IPS-18a (cell line): ENCODE measurements around the gene PRR15.
"Not testable (repeated sequence)": the region's sequence is repeated elsewhere in the genome, so short reads cannot be mapped to it uniquely, and the experiment has no call there.

Source experiments
- H3K27ac ChIP-seq: one replicate; pipeline ENCODE4 v1.5.1; 2013; ENCODE audit warnings: low read length
- H3K27me3 ChIP-seq: one replicate; pipeline ENCODE4 v1.6.1; 2013; ENCODE audit warnings: mild to moderate bottlenecking, low read length; ENCODE audit not compliant: control insufficient read depth, insufficient read depth
- H3K36me3 ChIP-seq: one replicate; pipeline ENCODE4 v1.6.1; 2013; ENCODE audit warnings: low read depth, low read length; ENCODE audit not compliant: control insufficient read depth
- H3K4me1 ChIP-seq: one replicate; pipeline ENCODE4 v1.6.1; 2013; ENCODE audit warnings: low read depth, low read length; ENCODE audit not compliant: control insufficient read depth
- H3K4me3 ChIP-seq: one replicate; pipeline ENCODE4 v1.5.1; 2013; ENCODE audit warnings: low read length
- H3K9ac ChIP-seq: one replicate; pipeline ENCODE4 v1.6.1; 2013; ENCODE audit warnings: mild to moderate bottlenecking, low read length, moderate library complexity
- H3K9me3 ChIP-seq: one replicate; pipeline ENCODE4 v1.6.1; 2013; ENCODE audit warnings: low read depth, low read length; ENCODE audit not compliant: control insufficient read depth

Gene PRR15, protein sequence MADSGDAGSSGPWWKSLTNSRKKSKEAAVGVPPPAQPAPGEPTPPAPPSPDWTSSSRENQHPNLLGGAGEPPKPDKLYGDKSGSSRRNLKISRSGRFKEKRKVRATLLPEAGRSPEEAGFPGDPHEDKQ

DNA sequence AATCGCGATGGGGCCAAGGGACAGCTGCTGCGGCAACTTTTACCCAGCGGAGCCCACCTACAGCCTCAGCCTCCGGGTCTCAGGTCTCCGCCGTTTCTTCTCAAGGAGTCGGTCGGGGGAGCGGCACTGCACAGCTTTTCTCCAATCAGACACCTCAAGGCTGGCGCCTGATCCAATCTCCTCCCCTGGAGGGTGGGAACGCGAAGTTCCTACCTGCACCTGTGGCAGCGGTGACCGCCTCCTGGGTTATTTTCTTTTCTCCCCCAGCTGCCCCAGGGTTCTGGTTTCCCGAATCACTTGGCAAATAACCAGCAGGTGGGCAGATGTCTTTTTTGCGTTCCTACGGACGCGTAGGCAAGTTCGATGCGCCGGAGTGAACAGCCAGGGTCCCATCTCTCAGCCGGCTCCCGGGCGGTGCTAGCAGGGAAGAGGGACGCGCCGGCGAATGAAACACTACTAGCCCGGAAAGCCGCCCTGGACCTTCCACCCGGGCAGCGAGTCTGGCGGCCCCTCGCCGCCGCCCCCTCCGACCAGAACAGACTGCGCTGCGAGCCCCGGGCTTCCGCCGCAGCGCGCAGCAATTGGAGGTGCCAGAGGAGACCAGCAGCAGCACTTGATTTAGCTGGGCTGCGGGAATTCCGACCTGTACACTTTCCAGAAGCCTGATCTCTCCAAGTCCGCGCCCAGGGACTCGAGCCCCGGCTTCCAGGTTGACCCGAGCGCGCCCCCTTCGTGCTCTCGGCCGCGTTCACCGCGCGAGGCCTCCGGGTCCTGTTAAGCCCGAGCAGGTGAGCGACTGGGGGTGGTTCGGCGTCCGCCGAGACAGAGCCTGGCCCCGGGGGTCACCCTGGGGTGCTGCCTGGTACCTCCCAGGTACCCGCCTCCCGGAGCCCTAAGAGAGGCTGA lies at the start of gene PRR15:
Gene PRR15, plus strand, starts transcription at position 246 of the 906 bp plus-strand sequence. CDS start 2,495 bp downstream, outside the sequence.
- Histone ChIP-seq H3K4me1 (peaks cover 16% of the 10 kb centered on the region), H3K4me3 (peak within 1 kb of the TSS; percentile 92), H3K36me3 (no peaks in the 10 kb centered on the region), H3K27ac (no peak within 1 kb of the TSS), H3K9me3 (no peaks in the 10 kb centered on the region), H3K9ac (peak within 1 kb of the TSS; percentile 53), H3K27me3 (peaks cover 58% of the 10 kb centered on the region)

DNA sequence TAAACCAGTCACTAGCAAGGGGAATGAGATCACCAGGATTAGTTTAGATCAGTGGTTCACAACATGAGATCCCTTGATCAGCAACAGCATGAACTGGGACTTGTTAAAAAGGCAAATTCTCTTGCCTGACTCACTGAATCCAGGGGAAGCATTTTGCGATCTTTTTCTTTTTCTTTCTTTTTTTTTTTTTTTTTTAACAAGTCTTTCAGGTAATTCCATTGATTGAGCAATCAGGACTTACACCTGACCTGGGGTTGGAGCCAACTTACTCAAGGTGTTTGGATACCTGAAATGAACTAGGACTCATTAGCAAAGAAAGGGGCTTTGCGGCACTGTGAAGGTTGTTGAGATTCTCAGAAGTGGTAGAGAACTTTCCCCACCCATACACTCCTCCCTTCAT lies 47.1 kb upstream of the PRR15 start:
- H3K36me3 ChIP-seq, result no peaks in the 10 kb centered on the region
- H3K9ac ChIP-seq, result no peak overlapping the region
- H3K27me3 ChIP-seq, result no peaks in the 10 kb centered on the region
- H3K4me3 ChIP-seq, result no peak overlapping the region
- no peak overlapping the region for H3K27ac ChIP-seq
- no peaks in the 10 kb centered on the region for H3K4me1 ChIP-seq
- H3K9me3 ChIP-seq, result no peaks in the 10 kb centered on the region

DNA sequence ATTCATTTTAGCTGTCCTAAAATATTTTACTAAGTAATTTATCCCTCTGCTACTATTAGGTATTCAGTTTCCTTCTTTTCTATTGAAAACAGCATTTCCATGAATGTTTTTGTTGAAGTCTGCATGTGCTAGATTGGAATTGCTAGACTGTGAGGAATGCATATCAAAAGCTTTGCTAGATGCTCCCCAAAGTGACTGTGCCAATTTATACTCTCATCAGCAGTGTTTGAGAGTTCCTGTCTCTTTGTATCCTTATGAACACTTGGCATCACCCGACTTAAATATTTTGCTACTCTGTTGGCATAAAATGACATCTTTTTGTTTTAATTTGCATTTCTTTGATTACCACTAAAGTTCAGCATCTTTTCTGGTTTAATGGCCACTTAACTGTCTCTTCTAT lies 45.0 kb upstream of the PRR15 start:
- H3K4me3 ChIP-seq, result no peak overlapping the region

DNA sequence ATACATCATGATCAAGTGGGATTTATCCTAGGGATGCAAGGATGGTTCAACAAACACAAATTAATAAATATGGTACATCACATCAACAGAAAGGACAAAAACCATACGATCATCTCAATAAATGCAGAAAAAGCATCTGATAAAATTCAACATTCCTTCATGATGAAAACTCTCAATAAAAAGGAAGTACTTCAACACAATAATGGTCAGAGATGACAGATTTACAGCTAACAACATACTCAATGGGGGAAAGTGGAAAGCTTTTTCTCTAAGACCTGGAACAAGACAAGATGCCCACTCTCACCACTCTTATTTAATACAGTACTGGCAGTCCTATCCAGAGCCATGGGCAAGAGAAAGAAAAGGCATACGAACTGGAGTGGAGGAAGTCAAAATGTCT lies 39.9 kb upstream of the PRR15 start:
- Histone ChIP-seq H3K9ac (no peak overlapping the region), H3K4me1 (no peaks in the 10 kb centered on the region), H3K4me3 (no peak overlapping the region), H3K27me3 (no peaks in the 10 kb centered on the region), H3K36me3 (no peaks in the 10 kb centered on the region), H3K9me3 (no peaks in the 10 kb centered on the region), H3K27ac (no peak overlapping the region)

More for the DNA sequence above, 45.0 kb upstream of the PRR15 start:
- Histone ChIP-seq H3K4me1 (no peaks in the 10 kb centered on the region), H3K36me3 (no peaks in the 10 kb centered on the region), H3K27ac (no peak overlapping the region), H3K9ac (no peak overlapping the region), H3K27me3 (no peaks in the 10 kb centered on the region), H3K9me3 (no peaks in the 10 kb centered on the region)

DNA sequence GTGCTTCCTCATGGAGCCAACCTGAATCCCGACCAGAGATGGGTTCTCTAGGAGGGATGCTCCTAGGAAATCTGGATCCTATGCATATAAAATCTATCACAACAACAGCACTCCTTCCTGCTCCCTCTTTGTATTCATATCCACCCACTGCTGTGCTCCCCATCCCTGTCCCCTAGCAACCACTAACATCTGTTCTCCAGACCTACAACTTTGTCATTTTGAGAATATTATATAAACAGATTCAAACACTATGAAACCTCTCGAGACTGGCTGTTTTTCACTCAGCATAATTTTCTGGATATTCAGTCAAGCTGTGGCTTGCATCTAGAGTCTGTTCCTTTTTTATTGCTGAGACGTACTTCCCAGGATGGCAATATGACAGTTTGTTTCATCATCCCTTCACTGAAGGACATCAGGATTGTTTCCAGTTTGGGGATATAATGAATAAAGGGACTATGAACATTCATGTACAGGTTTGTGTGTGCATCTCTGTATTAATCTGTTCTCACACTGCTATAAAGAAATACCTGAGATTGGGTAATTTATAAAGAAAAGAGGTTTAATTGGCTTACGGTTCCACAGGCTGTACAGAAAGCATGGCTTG lies 36.0 kb upstream of the PRR15 start:
- no peaks in the 10 kb centered on the region for H3K4me1 ChIP-seq
- no peak overlapping the region for H3K9ac ChIP-seq
- H3K9me3 ChIP-seq, result no peaks in the 10 kb centered on the region
- no peak overlapping the region for H3K4me3 ChIP-seq
- no peaks in the 10 kb centered on the region for H3K36me3 ChIP-seq
- H3K27ac ChIP-seq, result no peak overlapping the region
- H3K27me3 ChIP-seq, result no peaks in the 10 kb centered on the region

DNA sequence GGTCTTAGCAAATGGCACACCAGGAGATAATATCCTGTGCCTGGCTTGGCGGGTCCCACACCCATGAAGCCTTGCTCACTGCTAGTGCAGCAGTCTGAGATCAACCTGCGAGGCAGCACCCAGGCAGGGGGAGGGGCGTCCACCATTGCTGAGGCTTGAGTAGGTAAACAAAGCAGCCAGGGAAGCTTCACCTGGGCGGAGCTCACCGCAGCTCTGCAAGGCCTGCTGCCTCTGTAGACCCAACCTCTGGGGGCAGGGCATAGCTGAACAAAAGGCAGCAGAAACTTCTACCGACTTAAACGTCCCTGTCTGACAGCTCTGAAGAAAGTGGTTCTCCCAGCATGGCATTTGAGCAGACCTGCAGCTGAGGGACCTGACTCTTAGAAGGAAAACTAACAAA lies 35.1 kb upstream of the PRR15 start:
- not testable (repeated sequence) for H3K27ac ChIP-seq, H3K27me3 ChIP-seq, H3K4me1 ChIP-seq, H3K4me3 ChIP-seq, H3K36me3 ChIP-seq, H3K9me3 ChIP-seq, H3K9ac ChIP-seq

DNA sequence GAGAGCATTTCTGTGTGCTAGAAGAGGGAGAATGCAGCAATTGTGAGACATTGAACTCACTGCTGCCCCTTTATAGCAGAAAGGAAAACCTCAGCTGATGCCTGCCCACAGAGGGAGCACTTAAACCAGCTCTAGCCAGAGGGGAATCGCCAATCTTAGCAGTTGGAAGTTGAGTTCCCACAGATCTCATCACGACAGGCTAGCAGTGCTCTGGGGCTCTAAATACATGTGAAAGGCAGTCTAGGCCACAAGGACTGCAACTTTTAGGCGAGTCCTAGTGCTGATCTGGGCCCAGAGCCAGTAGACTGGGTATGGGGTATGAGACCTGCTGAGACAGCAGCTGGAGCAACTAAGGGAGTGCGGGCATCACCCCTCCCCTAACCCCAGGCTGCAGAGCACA lies 25.2 kb upstream of the PRR15 start:
- Histone ChIP-seq H3K36me3 (no peaks in the 10 kb centered on the region), H3K27ac (no peak overlapping the region), H3K4me3 (no peak overlapping the region), H3K27me3 (no peaks in the 10 kb centered on the region), H3K4me1 (no peaks in the 10 kb centered on the region), H3K9ac (no peak overlapping the region), H3K9me3 (no peaks in the 10 kb centered on the region)

DNA sequence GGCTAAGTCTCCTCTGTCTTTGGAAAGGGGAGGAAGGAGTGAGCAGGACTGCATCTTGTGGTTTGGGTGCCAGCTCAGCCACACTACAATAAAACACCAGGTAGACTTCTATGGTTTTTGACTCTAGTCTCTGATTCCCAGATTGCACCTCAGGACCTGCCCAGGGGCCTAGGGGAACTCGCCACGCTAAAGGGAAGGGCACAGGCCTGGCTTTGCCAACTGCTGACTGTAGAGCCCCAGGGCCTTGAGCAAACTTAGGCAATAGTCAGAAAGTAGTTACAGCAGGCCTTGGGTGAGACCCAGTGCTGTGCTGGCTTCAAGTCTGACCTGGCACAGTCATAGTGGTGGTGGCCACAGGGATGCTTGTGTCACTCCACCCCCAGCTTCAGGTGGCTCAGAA lies 24.2 kb upstream of the PRR15 start:
- no peaks in the 10 kb centered on the region for H3K9me3 ChIP-seq
- H3K4me1 ChIP-seq, result no peaks in the 10 kb centered on the region
- no peak overlapping the region for H3K27ac ChIP-seq
- H3K27me3 ChIP-seq, result no peaks in the 10 kb centered on the region
- no peak overlapping the region for H3K9ac ChIP-seq
- no peaks in the 10 kb centered on the region for H3K36me3 ChIP-seq
- no peak overlapping the region for H3K4me3 ChIP-seq

DNA sequence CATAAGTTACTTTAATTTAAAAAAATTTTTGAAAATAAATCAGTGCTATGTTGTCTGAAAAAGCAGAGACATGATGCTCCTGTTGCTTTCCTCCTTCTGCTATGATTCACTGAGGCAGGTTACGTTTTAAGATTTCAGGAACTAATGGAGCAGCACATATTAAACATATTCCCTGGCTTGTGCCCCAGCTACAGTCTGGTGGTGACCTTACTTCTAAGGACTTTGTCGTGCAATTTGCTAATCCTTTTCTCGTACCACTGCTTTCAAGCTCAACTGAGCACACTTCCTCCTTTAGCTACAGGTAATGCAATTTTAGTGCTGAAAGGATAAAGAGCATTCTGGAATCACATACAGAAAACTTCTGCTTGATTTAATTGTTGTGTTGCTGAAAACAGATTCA lies 16.2 kb upstream of the PRR15 start:
- Histone ChIP-seq H3K4me3 (no peak overlapping the region), H3K27ac (no peak overlapping the region), H3K9ac (no peak overlapping the region), H3K9me3 (no peaks in the 10 kb centered on the region), H3K27me3 (no peaks in the 10 kb centered on the region), H3K4me1 (no peaks in the 10 kb centered on the region), H3K36me3 (no peaks in the 10 kb centered on the region)

DNA sequence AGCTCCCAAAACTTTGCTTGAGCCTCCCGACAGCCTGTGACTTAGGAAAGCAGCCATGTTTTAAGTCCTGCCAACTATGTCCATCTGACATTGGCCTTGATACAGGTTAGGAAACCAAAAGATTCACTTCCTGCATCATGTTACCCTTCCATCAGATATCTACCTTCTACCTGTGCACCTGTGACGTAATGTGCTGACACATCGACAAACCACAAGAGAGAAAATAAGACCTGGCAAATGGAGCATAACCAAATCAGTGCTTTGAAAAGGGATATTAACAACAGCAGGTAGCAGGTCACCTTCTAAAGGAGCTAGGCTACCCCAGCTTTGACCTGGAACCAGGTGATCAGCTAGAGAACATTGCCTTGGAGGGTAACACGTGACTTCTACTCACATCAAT lies 14.8 kb upstream of the PRR15 start:
- Histone ChIP-seq H3K4me3 (no peak overlapping the region), H3K27me3 (no peaks in the 10 kb centered on the region), H3K9me3 (no peaks in the 10 kb centered on the region)

DNA sequence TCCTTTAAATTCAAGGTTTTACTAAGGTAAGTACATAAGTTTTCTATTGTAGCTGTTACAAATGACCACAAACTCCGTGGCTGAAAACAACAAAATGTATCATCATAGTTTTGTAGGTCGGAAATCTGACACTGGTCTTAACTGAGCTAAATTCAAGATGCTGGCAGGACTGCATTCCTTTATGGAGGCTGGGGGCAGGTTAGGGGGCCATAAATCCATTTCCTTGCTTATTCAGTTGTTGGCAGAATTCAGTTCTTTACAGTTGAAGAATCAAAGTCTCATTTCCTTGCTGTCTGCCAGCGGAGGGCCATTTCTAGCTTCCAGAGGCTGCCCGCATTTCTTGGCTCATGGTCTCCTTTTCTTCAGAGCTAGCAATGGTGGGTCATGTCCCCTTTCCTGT lies 11.2 kb upstream of the PRR15 start:
- no peak overlapping the region for H3K9ac ChIP-seq
- H3K27ac ChIP-seq, result no peak overlapping the region
- no peaks in the 10 kb centered on the region for H3K9me3 ChIP-seq
- peaks cover 8% of the 10 kb centered on the region for H3K4me1 ChIP-seq
- no peaks in the 10 kb centered on the region for H3K27me3 ChIP-seq
- H3K4me3 ChIP-seq, result no peak overlapping the region
- no peaks in the 10 kb centered on the region for H3K36me3 ChIP-seq

More for the DNA sequence above, 14.8 kb upstream of the PRR15 start:
- Histone ChIP-seq H3K9ac (no peak overlapping the region), H3K27ac (no peak overlapping the region), H3K36me3 (no peaks in the 10 kb centered on the region), H3K4me1 (no peaks in the 10 kb centered on the region)
